Hematopoietic multipotent progenitor cell treated with erythropoietin and hydrocortisone succinate and interleukin-3 and kit ligand, for 8 days (in vitro differentiated cells): ENCODE results near the gene ZBTB40.
A peak's percentile ranks its signal among the peaks of the same experiment; 100 is the strongest.

Experiments
- DNase-seq: peaks from one replicate; pipeline ENCODE4 v3.0.0-alpha.2; 2015

The ZBTB40 gene

GRCh38 chr1:22428672-22429071 lies 23.0 kb upstream of the ZBTB40 start:
- peak; percentile 82 for DNase-seq

DNA sequence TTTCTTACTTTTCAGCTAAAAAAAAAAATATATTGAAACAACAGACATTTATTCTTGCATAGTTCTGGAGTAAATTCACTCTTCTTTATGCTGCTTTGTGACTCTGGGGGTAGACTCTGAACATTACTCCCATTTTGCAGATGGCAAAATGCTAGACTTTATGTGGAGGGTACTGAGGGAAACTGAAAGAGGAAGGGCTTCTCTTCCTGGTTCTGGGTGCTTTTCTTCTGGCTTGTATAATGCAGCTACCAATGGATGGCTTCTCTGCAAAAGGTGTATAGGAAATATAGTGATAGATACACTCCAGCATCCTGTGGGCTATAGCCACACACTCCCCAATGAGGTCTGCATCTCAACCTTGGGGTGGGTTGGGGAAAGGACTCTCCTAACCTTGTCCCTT lies 19.7 kb upstream of the ZBTB40 start:
- no peak for DNase-seq

- no peak for DNase-seq
Observed at GRCh38 chr1:22434717-22435116, 16.9 kb upstream of the ZBTB40 start.

GRCh38 chr1:22436948-22437347 lies 14.7 kb upstream of the ZBTB40 start:
- no peak for DNase-seq

- no peak for DNase-seq
Observed at GRCh38 chr1:22437573-22437972, 14.1 kb upstream of the ZBTB40 start.

DNA sequence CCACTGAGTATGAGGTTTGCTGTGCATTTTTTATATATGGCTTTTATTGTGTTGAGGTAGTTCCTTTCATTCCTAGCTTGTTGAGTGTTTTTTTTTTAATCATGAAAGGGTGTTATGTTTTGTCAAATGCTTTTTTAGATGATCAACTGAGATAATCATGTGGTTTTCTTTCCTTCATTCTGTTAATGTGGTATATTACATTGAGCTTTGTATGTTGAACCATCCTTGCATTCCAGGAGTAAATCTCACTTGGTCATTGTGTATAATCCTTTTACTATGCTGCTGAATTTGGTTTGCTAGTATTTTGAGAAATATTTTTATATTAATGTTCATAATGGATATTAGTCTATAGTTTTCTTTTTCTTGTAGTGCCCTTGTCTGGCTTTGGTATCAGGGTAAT lies 11.1 kb upstream of the ZBTB40 start:
- no peak for DNase-seq

DNA sequence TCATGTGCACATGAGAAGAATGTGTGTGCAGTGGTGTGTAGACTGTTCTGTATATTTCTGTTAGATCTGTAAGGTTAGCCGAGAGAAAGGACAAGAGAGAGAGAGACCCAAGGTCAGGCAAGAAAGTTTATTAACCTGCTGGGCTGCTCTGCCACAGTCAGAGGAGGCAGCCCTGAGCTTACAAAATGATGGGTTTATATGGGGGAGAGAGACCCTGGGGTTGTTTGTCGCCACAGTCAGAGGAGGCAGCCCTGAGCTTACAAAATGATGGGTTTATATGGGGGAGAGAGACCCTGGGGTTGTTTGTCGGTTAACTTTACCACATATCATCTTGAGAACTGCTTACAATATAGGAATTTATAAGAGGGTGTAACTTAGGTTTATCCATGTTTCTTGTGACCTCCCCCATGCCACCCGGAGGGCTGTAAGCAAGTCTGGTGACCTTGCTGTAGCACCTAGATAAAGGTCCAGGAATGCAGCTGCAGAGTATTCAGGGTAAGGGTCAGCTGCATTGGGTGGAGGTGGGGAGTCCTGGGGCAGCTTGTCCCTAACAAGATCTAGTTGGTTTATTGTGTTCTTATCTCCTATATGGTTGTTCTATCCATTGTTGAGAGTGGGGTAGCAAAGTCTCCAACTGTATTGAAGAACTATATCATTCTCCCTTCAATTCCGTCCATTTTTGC lies 9.3 kb upstream of the ZBTB40 start:
- DNase-seq: no peak

- DNase-seq: peak; percentile 44
Observed at GRCh38 chr1:22443332-22443731, 8.3 kb upstream of the ZBTB40 start.

DNA sequence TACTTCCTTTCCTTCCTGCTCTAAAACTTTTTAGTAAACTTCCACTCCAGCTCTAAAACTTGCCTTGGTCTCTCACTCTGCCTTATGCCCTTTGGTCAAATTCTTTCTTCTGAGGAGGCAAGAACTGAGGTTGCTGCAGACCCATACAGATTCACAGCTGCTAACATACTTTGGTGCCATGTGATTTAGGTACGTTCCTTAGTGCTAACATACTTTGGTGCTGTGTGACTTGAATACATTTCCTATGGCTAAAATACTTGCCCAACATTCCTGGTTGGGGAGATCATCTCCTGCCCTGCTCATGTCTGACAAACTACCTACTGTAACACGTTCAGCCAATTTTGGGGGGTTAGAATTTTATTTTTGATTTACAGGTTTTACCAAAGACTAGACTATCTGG lies 6.8 kb upstream of the ZBTB40 start:
- DNase-seq: no peak

GRCh38 chr1:22447621-22448111 lies 4.0 kb upstream of the ZBTB40 start:
- DNase-seq: no peak

DNA sequence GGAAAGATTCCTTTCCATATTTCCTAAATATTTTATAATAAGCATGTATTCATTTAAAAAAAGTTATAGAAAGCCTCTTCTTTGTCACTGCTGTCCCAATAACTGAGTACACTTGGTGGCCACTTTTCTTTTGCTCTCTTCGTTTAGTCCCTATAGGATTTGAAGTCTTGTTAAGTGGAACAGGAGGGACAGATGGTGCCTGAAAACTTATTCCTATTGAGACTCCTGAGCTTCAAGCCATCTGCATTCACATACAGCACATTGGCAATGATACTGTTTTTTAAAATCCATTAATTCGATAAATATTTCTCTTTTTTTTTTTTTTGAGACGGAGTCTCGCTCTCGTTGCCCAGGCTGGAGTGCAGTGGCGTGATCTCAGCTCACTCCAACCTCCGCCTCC lies 2.0 kb upstream of the ZBTB40 start:
- DNase-seq: no peak

DNA sequence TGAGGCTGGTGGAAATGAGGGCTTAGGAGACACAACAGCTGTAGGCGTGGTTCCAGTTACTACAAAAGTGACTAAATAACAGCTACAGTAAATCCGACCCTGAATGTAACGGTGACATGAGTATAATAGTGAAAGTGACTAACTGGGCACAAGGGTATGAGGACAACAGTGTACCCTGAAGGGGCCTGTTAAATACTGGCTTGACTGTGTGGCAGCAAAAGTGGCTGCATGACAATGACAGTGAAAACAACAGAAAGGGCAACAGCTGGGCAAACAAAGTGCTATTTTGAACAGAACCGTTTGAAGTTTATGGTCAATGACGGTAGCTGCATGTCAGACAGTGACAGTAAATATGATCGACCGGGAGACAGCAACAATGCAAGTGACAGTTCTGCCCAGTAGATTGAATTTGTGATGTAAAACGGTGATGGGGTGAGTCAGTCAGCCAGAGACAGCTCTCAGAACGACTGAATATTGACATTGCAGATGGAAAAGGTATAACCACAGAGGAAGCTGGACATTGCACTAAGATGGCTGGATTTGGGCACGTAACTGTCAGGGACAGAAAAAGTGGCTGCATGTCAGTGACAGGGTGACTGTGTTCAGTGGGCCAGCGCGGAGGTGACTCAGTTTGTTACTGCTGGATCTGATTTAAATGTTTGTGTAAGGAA lies 1.2 kb upstream of the ZBTB40 start:
- no peak for DNase-seq

GRCh38 chr1:22452481-22452957 lies 868 bp downstream of the ZBTB40 start:
- no peak for DNase-seq

GRCh38 chr1:22453181-22453580 lies 1.5 kb downstream of the ZBTB40 start:
- DNase-seq: no peak

DNA sequence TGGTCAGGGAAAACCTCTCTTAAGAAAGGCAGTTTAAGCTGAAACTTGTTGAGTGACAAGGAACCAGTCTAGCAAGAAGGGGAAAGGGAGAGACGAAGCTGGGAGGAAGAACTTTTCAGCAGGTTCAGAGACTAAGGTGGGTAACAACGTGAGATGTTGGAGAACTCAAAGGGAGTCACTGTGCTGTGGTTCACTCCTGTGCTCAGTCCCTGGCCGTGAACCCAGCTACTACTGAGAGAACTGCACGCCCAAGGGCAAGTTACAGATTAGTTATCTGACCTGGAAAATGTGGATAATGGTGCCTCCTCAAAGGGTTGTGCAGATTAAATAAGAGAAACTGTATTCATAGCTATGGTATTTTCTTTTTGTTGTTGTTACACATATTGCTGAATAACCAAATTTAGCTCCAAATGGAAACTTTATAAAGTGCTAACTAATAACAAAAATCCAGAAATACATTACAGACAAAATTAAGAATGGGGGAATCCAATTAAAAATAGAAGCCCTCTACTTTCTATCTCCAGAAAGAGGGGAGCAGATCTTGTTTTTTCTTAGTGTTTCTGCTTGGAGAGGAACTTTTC lies 2.9 kb downstream of the ZBTB40 start:
- peak; percentile 75 for DNase-seq

DNA sequence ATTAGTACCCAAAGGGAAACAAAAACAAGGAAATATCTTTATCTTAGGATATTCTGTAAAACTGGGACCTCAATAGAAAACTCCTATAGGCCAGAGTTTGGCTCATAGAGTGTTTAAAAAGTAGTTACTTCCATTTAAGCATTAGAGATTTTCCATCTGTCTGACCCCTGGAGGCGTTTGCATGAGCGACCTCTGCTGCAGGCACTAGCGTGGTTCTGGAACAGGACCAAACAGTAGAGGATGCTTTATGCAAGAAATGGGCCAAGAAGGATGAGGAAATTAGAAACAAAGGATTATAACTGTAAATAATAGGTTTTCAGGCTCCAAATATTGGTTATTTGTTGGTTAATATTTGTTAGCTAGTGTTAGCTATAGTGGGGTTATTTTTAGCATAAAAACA lies 5.7 kb downstream of the ZBTB40 start:
- no peak for DNase-seq

- DNase-seq: no peak
Observed at GRCh38 chr1:22457836-22458235, 6.2 kb downstream of the ZBTB40 start.

DNA sequence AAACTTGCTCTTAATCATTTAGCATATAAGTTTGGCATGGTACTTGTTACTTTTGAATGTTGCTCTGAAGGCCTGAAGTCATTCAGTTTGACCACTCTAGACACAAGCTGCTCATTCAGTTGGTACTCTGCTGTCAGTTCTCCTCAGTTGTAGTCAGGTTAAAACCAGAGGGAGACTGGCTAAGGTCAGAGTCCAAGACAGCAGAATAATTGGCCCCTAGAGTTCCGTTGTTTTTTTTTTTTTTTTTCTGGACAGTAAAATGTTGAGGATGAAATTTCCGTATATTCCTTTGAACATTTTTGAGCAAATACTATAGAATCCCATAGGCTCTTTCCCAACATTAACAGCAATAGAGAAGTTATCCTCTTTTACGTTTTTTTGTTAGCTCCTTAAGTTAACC lies 9.4 kb downstream of the ZBTB40 start:
- no peak for DNase-seq

- no peak for DNase-seq
Observed at GRCh38 chr1:22461678-22462527, 10.3 kb downstream of the ZBTB40 start.

- no peak for DNase-seq
Observed at GRCh38 chr1:22462928-22463327, 11.3 kb downstream of the ZBTB40 start.

GRCh38 chr1:22465015-22465565 lies 13.4 kb downstream of the ZBTB40 start:
- no peak for DNase-seq

- DNase-seq: peak; percentile 68
Observed at GRCh38 chr1:22465671-22466070, 14.0 kb downstream of the ZBTB40 start.

- no peak for DNase-seq
Observed at GRCh38 chr1:22470227-22470626, 18.6 kb downstream of the ZBTB40 start.
